PC-3 (cell line): ENCODE data around the gene FXYD3. TPM values are rescaled to one million over a fixed set of nuclear protein-coding genes. Genes with fewer than 3 reads are reported as not detected.

Experiments used
- ATAC-seq: fragments of 200-7000 bp; cut with Tn5 transposase; 2 replicates; pipeline ENCODE4 v1.9.1; 2020; ENCODE audit warnings: mild to moderate bottlenecking, moderate library complexity
- BruUV-seq: library from RNA; stranded (reverse); fragments of 400-500 nt; replicated peaks from 2 replicates; lab custom pipeline; 2021; lab: Mats Ljungman, UMichigan
- CTCF ChIA-PET: fragments of 300-600 bp; sonication (Branson Sonifier 250); formaldehyde crosslinking; loops from one replicate; lab custom pipeline; 2022; ENCODE audit warnings: antibody characterized with exemption; lab: Charles Lee
- POLR2A ChIA-PET: fragments of 300-600 bp; sonication (Branson Sonifier 250); formaldehyde crosslinking; loops from one replicate; lab custom pipeline; 2022; ENCODE audit warnings: antibody characterized with exemption; ENCODE audit not compliant: unreplicated experiment; lab: Charles Lee
- DNase-seq: peaks from one replicate; pipeline ENCODE4 v3.0.0-alpha.2; 2015
- H2AFZ ChIP-seq: fragments of 300-600 bp; sonication (generic); 2 replicates; pipeline ENCODE4 v1.6.0; 2016; ENCODE audit warnings: antibody characterized with exemption, low read length
- H3F3A ChIP-seq: fragments of 300-600 bp; sonication (generic); one replicate; pipeline ENCODE4 v1.6.0; 2017; ENCODE audit warnings: antibody characterized with exemption, low read length, control low read depth, mild to moderate bottlenecking; ENCODE audit not compliant: unreplicated experiment
- H3K27ac ChIP-seq: fragments of 300-600 bp; sonication (generic); 2 replicates; pipeline ENCODE4 v1.5.1; 2016; ENCODE audit warnings: mild to moderate bottlenecking, low read length
- H3K27me3 ChIP-seq: fragments of 300-600 bp; sonication (generic); 2 replicates; pipeline ENCODE4 v1.6.1; 2016; ENCODE audit warnings: low read length, mixed read lengths
- H3K36me3 ChIP-seq: fragments of 300-600 bp; sonication (generic); 2 replicates; pipeline ENCODE4 v1.6.1; 2016; ENCODE audit warnings: low read depth, mixed run types, low read length, mixed read lengths
- H3K4me1 ChIP-seq: fragments of 300-600 bp; sonication (generic); 2 replicates; pipeline ENCODE4 v1.5.1; 2016; ENCODE audit warnings: low read length; ENCODE audit not compliant: insufficient read depth
- H3K4me2 ChIP-seq: fragments of 300-600 bp; sonication (generic); 2 replicates; pipeline ENCODE4 v1.6.0; 2016; ENCODE audit warnings: low read length
- H3K4me3 ChIP-seq: fragments of 300-600 bp; sonication (generic); 2 replicates; pipeline ENCODE4 v1.5.1; 2016; ENCODE audit warnings: mild to moderate bottlenecking, low read length, mixed read lengths
- H3K79me2 ChIP-seq: fragments of 300-600 bp; sonication (generic); 2 replicates; pipeline ENCODE4 v1.6.1; 2017; ENCODE audit warnings: low read length, mixed read lengths
- H3K9ac ChIP-seq: fragments of 300-600 bp; sonication (generic); 2 replicates; pipeline ENCODE4 v1.6.0; 2016; ENCODE audit warnings: mild to moderate bottlenecking, low read length
- H3K9me2 ChIP-seq: fragments of 300-600 bp; sonication (generic); replicated peaks from 2 replicates; pipeline ENCODE4 v1.6.1; 2016; ENCODE audit warnings: mixed run types, low read length, mixed read lengths
- H3K9me3 ChIP-seq: fragments of 300-600 bp; sonication (generic); 2 replicates; pipeline ENCODE4 v1.6.1; 2016; ENCODE audit warnings: low read length, mixed read lengths
- H4K20me1 ChIP-seq: fragments of 300-600 bp; sonication (generic); 2 replicates; pipeline ENCODE4 v1.6.1; 2016; ENCODE audit warnings: low read length, mixed read lengths
- CTCF ChIP-seq: fragments of 300-600 bp; sonication (generic); conservative IDR thresholded peaks from 2 replicates; pipeline ENCODE4 v1.5.1; 2017; ENCODE audit warnings: antibody characterized with exemption, low read depth, mild to moderate bottlenecking, low read length
- EZH2 ChIP-seq: fragments of 300-600 bp; sonication (generic); IDR thresholded peaks from one replicate; pipeline ENCODE4 v1.6.1; 2017; ENCODE audit warnings: antibody characterized with exemption, mild to moderate bottlenecking, low read length; ENCODE audit not compliant: unreplicated experiment
- EZH2phosphoT487 ChIP-seq: fragments of 300-600 bp; sonication (generic); IDR thresholded peaks from 2 replicates; pipeline ENCODE4 v1.6.1; 2018; ENCODE audit warnings: mild to moderate bottlenecking, antibody characterized with exemption, low read length, borderline replicate concordance
- intact Hi-C: fragments of 100-400 bp; cut with micrococcal nuclease; formaldehyde crosslinking; loops from 2 replicates; pipeline ENCODE4 v1.9.0; 2023
- total RNA-seq: library from RNA; depleted of rRNA; stranded (reverse); fragments of >200 nt; gene quantifications from 2 replicates; pipeline ENCODE4 v1.2.3, GENCODE V29; 2014

Gene FXYD3
- total RNA-seq, 1 experiment from 2014 or later = 61.6 TPM

DNA sequence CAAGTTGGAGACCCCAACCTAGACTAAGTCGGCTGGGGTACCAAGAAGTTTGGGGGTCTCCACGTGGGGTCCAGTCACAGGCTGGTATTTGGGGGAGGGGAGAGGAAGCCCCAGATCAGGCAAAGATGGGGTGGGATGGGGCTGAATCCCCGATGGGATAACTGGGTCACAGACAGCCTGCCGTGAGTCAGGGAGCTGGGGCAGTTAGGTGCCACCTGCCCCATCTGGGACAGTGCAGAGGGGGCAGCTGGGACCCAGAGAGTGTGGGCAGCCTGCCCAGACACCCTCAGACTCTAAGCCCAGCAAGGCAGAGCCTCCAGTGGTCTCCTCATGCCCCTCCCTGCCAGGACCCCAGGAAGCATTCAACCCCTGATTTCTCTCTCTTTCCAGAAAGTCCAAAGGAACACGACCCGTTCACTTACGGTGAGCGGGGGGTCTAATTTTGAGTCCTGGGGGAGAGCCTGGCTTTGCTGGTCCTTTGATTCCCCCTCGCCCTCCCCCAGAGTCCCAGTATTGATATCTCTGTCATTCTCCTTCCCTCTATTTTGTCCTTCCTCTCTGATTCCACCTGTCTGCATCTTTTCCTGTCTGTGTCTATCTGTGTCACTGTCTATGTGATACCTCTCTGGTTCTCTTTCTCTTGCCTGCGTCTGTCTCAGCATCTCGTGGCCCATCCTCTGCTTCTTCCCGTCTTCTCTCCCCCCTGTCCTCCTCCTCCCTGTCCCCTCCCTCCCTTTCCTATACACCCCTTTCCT lies 24.8 kb downstream of the FXYD3 start:
- BruUV-seq = no TSS peak

DNA sequence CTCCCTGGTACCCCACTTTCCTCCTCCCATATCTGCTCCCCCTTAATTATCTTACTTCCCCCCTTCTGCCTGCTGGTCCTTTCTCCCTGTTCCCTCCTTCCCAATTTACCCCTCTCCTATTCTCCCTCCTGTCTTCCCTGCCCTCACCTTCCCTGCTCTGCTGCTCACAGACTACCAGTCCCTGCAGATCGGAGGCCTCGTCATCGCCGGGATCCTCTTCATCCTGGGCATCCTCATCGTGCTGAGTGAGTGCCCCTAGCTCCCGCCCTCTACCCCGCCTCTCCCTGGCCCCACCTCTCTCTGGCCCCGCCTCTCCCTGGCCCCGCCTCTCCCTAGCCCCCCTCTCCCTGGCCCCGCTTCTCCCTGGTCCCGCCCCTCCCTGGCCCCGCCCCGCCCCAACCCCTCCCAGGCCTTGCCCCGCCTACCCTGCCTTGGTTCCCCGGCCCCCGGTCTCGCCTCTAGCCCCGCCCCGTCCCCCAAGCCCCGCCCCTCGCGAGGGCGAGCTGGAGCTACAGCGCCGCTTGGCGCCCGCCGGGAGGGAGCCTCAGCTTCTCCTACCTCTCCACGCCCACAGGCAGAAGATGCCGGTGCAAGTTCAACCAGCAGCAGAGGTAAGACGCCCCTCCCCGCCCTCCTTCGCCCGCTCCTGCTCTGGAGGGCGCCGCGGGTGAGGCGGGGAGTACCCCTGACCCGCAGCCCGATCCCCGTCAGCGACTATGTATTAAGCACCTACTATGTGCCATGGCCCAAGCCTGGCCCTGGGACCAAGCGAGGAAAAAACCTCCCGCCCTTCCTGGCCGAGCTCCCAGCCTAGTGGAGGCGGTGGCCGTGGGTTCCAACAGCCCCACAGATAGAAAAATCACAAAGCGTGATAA lies 25.6 kb downstream of the FXYD3 start:
- intact Hi-C loops = loop anchor here (5.0 to 10.0 kb wide), 2 partner anchors 74 to 104 kb away; partner anchors contain the start of gene LSR
- no peaks in the 10 kb centered on the region for H4K20me1 ChIP-seq
- DNase-seq = peak; percentile 82
- peak overlapping the region; percentile 61 for H2AFZ ChIP-seq
- H3K4me2 ChIP-seq = peak overlapping the region; percentile 70
- H3K27me3 ChIP-seq = no peaks in the 10 kb centered on the region
- H3K36me3 ChIP-seq = no peaks in the 10 kb centered on the region
- H3K9me3 ChIP-seq = no peaks in the 10 kb centered on the region
- peak; percentile 82 for ATAC-seq
- no peak overlapping the region for H3K27ac ChIP-seq
- H3K4me1 ChIP-seq = 0 out of 2 replicates have a peak, but pooled peaks cover 11% of the 10 kb centered on the region
- no peaks in the 10 kb centered on the region for H3K79me2 ChIP-seq
- H3K9ac ChIP-seq = no peak overlapping the region
- peak overlapping the region; percentile 43 for H3K4me3 ChIP-seq
- no TSS peak for BruUV-seq
- TF ChIP-seq CTCF = peak; percentile 39; the same call in 1 of the 2 replicates
- TF ChIP-seq EZH2 = no peak
- ChIA-PET CTCF (interaction anchor here (0.6 to 1.3 kb wide), 8 partner anchors 13 to 303 kb away, joined by 3 to 15 read pairs (median 4); no protein-coding TSS in a partner anchor), POLR2A (interaction anchor here (0.6 to 0.7 kb wide), 2 partner anchors 102 to 140 kb away, joined by 5 read pairs; no protein-coding TSS in a partner anchor)
- no peaks in the 10 kb centered on the region for H3F3A ChIP-seq
- no peaks in the 10 kb centered on the region for H3K9me2 ChIP-seq

More for the DNA sequence above, 24.8 kb downstream of the FXYD3 start:
- H3K27me3 ChIP-seq = no peaks in the 10 kb centered on the region
- H3K9me2 ChIP-seq = no peaks in the 10 kb centered on the region
- no peaks in the 10 kb centered on the region for H4K20me1 ChIP-seq
- no peak overlapping the region for H2AFZ ChIP-seq
- H3K79me2 ChIP-seq = no peaks in the 10 kb centered on the region
- TF ChIP-seq CTCF = no peak
- no peak for TF ChIP-seq EZH2phosphoT487
- TF ChIP-seq EZH2 = no peak
- no peak overlapping the region for H3K4me3 ChIP-seq
- H3K4me2 ChIP-seq = no peak overlapping the region
- no peaks in the 10 kb centered on the region for H3F3A ChIP-seq
- H3K4me1 ChIP-seq = 0 out of 2 replicates have a peak, but pooled peaks cover 9% of the 10 kb centered on the region
- intact Hi-C loops = loop anchor here (5.0 to 10.0 kb wide), 2 partner anchors 73 to 104 kb away; partner anchors contain the start of gene LSR
- no peaks in the 10 kb centered on the region for H3K36me3 ChIP-seq
- CTCF ChIA-PET = interaction anchor here (0.6 to 1.3 kb wide), 5 partner anchors 14 to 96 kb away, joined by 3 to 8 read pairs (median 5); no protein-coding TSS in a partner anchor
- H3K9ac ChIP-seq = no peak overlapping the region
- H3K27ac ChIP-seq = no peak overlapping the region
- no peaks in the 10 kb centered on the region for H3K9me3 ChIP-seq
- ATAC-seq = no peak
- POLR2A ChIA-PET = interaction anchor here (0.7 kb wide), 1 partner anchor 103 kb away, joined by 5 read pairs; no protein-coding TSS in a partner anchor
- no peak for DNase-seq
